ENCODE measurements around the gene ZNF689. TPM values are rescaled to one million over a fixed set of nuclear protein-coding genes. Genes with fewer than 3 reads are reported as not detected.
A peak's percentile ranks its signal among the peaks of the same experiment; 100 is the strongest.

Gene ZNF689
- total RNA-seq, 1 experiment from 2014 or later = 10.3 TPM

- Histone ChIP-seq H3K4me1 (ENCODE audit: control insufficient read depth in 1 of 2, insufficient read depth in 2 of 2, low read length in 2 of 2) (peaks cover 6 to 11% of the 10 kb centered on the region in 2 experiments; a peak in 2 of 4 replicates), H3K27ac (ENCODE audit: low read depth, low read length) (no peak overlapping the region), H3K36me3 (ENCODE audit: control insufficient read depth in 1 of 2, insufficient read depth in 2 of 2, low read length in 2 of 2) (no peaks in the 10 kb centered on the region), H3K9ac (ENCODE audit: low read length) (no peak overlapping the region), H3K9me3 (ENCODE audit: control insufficient read depth in 1 of 2, insufficient read depth in 1 of 2, low read depth in 1 of 2, low read length in 2 of 2) (peaks cover 0 to 9% of the 10 kb centered on the region in 2 experiments; a peak in 2 of 4 replicates), H3K79me2 (ENCODE audit: insufficient read depth, low read length) (no peaks in the 10 kb centered on the region), H2AFZ (ENCODE audit: low read depth, low read length, poor library complexity, severe bottlenecking) (no peak overlapping the region), H4K20me1 (ENCODE audit: insufficient read depth) (no peaks in the 10 kb centered on the region), H3K4me3 (replicated peaks in 1 of 2; ENCODE audit: low read depth in 1 of 2, low read length in 2 of 2) (no peak overlapping the region), H3K9me2 (ENCODE audit: insufficient read depth) (no peaks in the 10 kb centered on the region), H3K27me3 (ENCODE audit: insufficient read depth, low read length) (no peaks in the 10 kb centered on the region), H3K4me2 (ENCODE audit: low read length) (no peak overlapping the region)
- BruUV-seq (replicated peaks) = no TSS peak
- ChIA-PET RAD21 (ENCODE audit: low non-redundant PET in 1 of 2, low total read pairs in 2 of 2, uncharacterized antibody in 2 of 2, unreplicated experiment in 2 of 2) (no interaction called here), POLR2A (interaction anchor here (1.1 kb wide), 1 partner anchor 186 kb away, joined by 7 read pairs; the partner anchor contains the start of gene DCTPP1), CTCF (interaction anchor here (0.6 to 1.6 kb wide), 13 partner anchors 11 to 915 kb away, joined by 3 to 21 read pairs (median 4); partner anchors contain the start of genes DCTPP1, TBC1D10B and ZNF48)
- DNase-seq (ENCODE audit: low read depth, low spot score) (peak; percentile 48), ATAC-seq (peak; percentile 84)
- TF ChIP-seq YY1 (IDR thresholded peaks at IDR 0.05; ENCODE audit: extremely low read depth, insufficient replicate concordance, low read depth, low read length) (no peak), ZNF274 (IDR thresholded peaks at IDR 0.05; ENCODE audit: low read depth, low read length) (no peak), POLR2A (IDR thresholded peaks at IDR 0.05; ENCODE audit: borderline replicate concordance, extremely low read depth, insufficient read depth, insufficient read length) (no peak), MAX (IDR thresholded peaks at IDR 0.05) (peak; percentile 69), ATF3 (IDR thresholded peaks at IDR 0.05) (no peak), ZFX (IDR thresholded peaks at IDR 0.05) (no peak), RAD21 (IDR thresholded peaks at IDR 0.05; ENCODE audit: low read depth) (peak; percentile 82), FOSL1 (IDR thresholded peaks at IDR 0.05; ENCODE audit: low read depth) (no peak), JUND (IDR thresholded peaks at IDR 0.05) (no peak), CBX3 (IDR thresholded peaks at IDR 0.05; ENCODE audit: low read depth) (0 out of 2 replicates have a peak, but pooled peaks have one; percentile 11), SRF (IDR thresholded peaks at IDR 0.05; ENCODE audit: low read depth) (no peak)
- TF ChIP-seq, protein P1, sequence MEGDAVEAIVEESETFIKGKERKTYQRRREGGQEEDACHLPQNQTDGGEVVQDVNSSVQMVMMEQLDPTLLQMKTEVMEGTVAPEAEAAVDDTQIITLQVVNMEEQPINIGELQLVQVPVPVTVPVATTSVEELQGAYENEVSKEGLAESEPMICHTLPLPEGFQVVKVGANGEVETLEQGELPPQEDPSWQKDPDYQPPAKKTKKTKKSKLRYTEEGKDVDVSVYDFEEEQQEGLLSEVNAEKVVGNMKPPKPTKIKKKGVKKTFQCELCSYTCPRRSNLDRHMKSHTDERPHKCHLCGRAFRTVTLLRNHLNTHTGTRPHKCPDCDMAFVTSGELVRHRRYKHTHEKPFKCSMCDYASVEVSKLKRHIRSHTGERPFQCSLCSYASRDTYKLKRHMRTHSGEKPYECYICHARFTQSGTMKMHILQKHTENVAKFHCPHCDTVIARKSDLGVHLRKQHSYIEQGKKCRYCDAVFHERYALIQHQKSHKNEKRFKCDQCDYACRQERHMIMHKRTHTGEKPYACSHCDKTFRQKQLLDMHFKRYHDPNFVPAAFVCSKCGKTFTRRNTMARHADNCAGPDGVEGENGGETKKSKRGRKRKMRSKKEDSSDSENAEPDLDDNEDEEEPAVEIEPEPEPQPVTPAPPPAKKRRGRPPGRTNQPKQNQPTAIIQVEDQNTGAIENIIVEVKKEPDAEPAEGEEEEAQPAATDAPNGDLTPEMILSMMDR (IDR thresholded peaks at IDR 0.05 in 2 of 3, conservative IDR thresholded peaks at IDR 0.05 in 1 of 3; ENCODE audit: borderline replicate concordance in 1 of 3, insufficient read depth in 1 of 3, low read depth in 2 of 3, low read length in 2 of 3) = peak; percentile 65 to 87 (median 68); a peak in 5 of 6 replicates
- TF ChIP-seq, protein P2, sequence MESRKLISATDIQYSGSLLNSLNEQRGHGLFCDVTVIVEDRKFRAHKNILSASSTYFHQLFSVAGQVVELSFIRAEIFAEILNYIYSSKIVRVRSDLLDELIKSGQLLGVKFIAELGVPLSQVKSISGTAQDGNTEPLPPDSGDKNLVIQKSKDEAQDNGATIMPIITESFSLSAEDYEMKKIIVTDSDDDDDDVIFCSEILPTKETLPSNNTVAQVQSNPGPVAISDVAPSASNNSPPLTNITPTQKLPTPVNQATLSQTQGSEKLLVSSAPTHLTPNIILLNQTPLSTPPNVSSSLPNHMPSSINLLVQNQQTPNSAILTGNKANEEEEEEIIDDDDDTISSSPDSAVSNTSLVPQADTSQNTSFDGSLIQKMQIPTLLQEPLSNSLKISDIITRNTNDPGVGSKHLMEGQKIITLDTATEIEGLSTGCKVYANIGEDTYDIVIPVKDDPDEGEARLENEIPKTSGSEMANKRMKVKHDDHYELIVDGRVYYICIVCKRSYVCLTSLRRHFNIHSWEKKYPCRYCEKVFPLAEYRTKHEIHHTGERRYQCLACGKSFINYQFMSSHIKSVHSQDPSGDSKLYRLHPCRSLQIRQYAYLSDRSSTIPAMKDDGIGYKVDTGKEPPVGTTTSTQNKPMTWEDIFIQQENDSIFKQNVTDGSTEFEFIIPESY (IDR thresholded peaks at IDR 0.05; ENCODE audit: extremely low read depth, insufficient replicate concordance, low read length) = no peak
- intact Hi-C loops (cut with micrococcal nuclease) = no loop called here
Observed at GRCh38 chr16:30615358-30616091, 5.3 kb upstream of the ZNF689 start.
